ENCODE measurements around the gene F2R.

F2R gene

DNA sequence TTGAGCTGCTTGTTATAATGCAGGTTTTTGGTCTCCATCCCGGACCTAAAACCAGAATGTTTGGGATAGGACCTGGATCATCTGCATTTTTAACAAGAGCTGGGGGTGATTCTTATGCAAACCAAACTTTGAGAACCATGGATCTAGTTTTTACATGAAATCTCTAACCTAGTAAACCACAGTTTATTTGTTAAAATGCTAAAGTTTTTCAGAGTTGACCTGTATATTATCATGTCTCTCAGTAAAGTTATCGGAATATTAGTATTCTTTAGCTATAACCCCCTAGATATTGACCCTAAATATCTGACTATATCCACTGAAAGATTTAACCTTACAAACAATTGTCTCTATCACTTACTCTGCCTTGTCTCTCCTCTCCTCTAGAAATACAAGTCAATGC is 28.7 kb downstream of the F2R start:
- no peak for DNase-seq (ENCODE audit: low spot score)
- TF ChIP-seq, protein P1, sequence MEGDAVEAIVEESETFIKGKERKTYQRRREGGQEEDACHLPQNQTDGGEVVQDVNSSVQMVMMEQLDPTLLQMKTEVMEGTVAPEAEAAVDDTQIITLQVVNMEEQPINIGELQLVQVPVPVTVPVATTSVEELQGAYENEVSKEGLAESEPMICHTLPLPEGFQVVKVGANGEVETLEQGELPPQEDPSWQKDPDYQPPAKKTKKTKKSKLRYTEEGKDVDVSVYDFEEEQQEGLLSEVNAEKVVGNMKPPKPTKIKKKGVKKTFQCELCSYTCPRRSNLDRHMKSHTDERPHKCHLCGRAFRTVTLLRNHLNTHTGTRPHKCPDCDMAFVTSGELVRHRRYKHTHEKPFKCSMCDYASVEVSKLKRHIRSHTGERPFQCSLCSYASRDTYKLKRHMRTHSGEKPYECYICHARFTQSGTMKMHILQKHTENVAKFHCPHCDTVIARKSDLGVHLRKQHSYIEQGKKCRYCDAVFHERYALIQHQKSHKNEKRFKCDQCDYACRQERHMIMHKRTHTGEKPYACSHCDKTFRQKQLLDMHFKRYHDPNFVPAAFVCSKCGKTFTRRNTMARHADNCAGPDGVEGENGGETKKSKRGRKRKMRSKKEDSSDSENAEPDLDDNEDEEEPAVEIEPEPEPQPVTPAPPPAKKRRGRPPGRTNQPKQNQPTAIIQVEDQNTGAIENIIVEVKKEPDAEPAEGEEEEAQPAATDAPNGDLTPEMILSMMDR (IDR thresholded peaks at IDR 0.05; ENCODE audit: extremely low read depth, missing control alignments): no peak

DNA sequence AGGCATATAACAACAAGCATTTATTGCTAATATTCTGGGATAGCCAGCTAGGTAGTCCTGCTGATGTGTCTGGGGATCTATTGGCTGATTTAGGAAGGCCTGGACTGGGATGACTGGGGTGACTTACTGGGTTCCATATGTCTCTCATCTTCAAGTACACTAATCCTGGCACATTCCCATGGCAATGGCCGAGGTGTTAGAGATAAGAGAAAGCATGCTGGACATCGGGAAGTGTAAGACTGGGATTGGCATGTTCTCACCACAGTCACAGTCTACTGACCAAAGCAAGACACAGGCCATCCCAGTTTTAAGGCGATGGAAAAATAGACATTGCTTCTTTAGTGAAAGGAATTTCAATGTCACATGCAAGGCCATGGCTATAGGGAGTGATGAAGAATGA is 29.7 kb downstream of the F2R start:
- no peak for DNase-seq (ENCODE audit: low spot score)
- TF ChIP-seq, protein P1 (IDR thresholded peaks at IDR 0.05; ENCODE audit: extremely low read depth, missing control alignments): no peak

DNA sequence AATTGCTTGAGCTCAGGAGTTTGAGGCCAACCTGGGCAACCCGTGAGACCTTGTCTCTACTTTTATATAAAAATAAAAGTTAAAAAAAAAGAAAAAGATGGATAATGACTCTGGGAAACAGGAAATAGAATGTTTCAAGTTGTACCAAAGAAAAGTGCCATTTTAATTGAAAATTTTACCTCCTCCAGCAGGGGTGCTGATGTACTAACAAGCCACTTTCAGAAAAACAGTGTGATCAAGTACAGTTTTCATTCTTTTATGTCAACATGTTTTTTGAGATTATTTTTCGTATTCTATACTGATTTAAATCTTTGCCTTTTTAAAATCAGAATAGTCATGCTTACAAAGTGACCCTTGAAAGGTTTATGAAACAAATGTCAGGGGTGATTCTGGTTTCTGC is 30.8 kb downstream of the F2R start:
- TF ChIP-seq, protein P1 (IDR thresholded peaks at IDR 0.05; ENCODE audit: extremely low read depth, missing control alignments): no peak
- DNase-seq (ENCODE audit: low spot score): no peak

DNA sequence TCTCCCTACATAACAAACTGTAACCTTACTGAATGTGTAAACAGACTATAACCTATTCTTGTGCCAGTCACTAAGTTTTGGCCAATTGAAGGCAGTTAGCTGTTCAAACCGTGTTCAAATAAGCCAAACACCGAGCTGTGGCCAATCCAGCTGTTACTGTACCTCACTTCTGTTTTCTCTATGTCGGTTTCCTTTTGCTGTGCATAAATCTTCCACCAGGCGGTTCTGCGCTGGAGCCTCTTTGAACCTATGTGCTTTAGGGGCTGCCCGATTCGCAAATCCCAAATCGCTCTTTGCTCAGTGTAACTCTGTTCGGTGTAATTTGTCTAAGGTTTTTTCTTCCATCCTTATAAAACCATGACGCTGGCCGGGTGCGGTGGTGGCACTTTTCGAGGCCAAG is 31.8 kb downstream of the F2R start:
- no peak for DNase-seq (ENCODE audit: low spot score)
- TF ChIP-seq, protein P1 (IDR thresholded peaks at IDR 0.05; ENCODE audit: extremely low read depth, missing control alignments): no peak

DNA sequence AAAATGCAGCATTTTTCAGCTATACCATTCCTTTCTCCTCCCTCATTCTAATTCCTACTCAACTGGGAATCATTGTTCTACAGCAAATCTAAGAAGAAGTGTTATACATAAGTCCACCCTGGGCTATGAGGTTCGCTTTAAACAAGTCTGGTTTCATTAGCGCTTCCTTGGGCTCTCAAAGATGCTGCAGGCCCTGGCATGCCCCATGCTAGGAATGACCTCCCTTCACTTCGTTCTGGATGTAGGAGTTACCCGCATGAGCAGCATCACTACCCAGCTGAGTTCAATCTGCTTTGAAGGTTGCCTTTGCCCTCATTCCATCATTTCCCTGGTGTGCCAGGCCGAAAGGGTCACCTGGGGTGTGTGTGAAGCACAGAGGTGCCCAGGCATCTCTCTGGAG is 35.4 kb downstream of the F2R start:
- DNase-seq (ENCODE audit: low spot score): no peak
- TF ChIP-seq, protein P1 (IDR thresholded peaks at IDR 0.05; ENCODE audit: extremely low read depth, missing control alignments): no peak

DNA sequence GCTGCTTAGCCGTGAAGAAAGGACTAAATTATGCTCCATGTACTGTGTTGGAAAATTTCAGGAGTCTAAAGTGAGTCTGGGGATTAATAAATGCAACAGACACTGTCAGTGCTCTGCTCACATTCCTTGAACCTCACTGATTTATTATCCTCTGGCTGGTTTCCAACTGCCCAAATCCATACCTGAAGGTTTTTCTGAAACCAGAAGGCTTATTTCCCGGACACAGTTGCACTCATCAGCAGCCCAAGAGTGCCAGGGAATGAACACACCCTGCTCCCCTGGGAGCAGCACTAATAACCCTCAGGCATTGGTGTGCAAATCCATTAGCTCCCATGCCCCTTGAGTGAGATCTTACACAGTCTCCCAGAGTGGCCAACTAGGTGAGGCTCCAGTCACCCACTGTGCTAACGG is 38.7 kb downstream of the F2R start:
- TF ChIP-seq, protein P1 (IDR thresholded peaks at IDR 0.05; ENCODE audit: extremely low read depth, missing control alignments): no peak
- no peak for DNase-seq (ENCODE audit: low spot score)

DNA sequence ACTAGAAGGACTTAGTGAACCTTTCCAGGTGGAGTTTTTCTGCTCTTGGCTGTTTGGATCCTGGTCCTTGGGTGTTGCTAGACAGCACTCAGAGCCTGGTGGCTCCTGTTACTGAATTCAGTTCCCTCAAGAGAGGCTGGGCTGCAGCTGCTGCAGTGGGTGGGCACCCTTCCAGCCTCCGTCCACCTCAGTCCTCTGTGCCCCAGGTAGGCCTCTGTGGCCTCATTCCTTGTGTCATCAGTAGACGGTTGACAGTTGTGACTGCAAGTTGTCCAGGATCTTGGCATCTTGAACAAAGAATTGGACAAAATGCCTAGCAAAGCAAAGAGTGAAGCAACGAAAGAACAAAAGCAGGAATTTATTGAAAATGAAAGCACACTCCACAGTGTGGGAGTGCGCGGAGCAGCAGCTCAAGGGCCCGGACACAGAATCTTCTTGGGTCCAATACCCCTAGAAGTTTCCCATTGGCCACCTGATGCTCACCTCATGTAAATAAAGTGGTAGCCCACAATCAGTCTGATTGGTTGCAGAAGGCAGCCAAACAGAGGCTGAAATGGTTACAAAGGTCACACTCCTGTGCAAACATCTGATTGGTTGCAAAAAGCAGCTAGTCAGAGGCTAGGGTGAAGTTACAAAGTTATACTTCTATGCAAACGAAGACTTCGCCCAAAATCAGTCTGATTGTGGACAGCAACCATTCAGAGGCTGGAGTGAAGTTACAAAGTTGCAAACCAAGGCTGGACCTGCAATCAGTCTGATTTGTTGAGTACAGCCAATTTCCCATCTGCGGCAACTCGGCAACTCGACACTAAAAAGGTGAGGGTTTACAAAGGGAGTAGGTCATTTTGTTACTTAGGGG is 40.1 kb downstream of the F2R start:
- DNase-seq (ENCODE audit: low spot score): no peak
- TF ChIP-seq, protein P1 (IDR thresholded peaks at IDR 0.05; ENCODE audit: extremely low read depth, missing control alignments): no peak
